ENCODE results near the gene MAG. TPM values are rescaled to one million over a fixed set of nuclear protein-coding genes. Genes with fewer than 3 reads are reported as not detected.

The MAG gene
- total RNA-seq, 2 donors from 2014 or later = 1.6 TPM; not detected in 1

- no peaks in the 10 kb centered on the region for H3K9me3 ChIP-seq
- H3K36me3 ChIP-seq (replicated peaks in 1 of 2; ENCODE audit: insufficient read depth in 1 of 2, low read depth in 2 of 2) = no peaks in the 10 kb centered on the region
- 74 to 80% methylated on average over 4 of the region's 4 CpGs for WGBS, 2 donors
- H3K4me3 ChIP-seq = no peak overlapping the region
- no peaks in the 10 kb centered on the region for H3K27me3 ChIP-seq
- ATAC-seq (no peak), DNase-seq (no peak)
- TF ChIP-seq, protein P1, sequence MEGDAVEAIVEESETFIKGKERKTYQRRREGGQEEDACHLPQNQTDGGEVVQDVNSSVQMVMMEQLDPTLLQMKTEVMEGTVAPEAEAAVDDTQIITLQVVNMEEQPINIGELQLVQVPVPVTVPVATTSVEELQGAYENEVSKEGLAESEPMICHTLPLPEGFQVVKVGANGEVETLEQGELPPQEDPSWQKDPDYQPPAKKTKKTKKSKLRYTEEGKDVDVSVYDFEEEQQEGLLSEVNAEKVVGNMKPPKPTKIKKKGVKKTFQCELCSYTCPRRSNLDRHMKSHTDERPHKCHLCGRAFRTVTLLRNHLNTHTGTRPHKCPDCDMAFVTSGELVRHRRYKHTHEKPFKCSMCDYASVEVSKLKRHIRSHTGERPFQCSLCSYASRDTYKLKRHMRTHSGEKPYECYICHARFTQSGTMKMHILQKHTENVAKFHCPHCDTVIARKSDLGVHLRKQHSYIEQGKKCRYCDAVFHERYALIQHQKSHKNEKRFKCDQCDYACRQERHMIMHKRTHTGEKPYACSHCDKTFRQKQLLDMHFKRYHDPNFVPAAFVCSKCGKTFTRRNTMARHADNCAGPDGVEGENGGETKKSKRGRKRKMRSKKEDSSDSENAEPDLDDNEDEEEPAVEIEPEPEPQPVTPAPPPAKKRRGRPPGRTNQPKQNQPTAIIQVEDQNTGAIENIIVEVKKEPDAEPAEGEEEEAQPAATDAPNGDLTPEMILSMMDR (IDR thresholded peaks at IDR 0.05) = no peak
- no peak for TF ChIP-seq POLR2A (IDR thresholded peaks at IDR 0.05)
- intact Hi-C loops (cut with DNase I) = no loop called here
- no peak overlapping the region for H3K27ac ChIP-seq
- no peaks in the 10 kb centered on the region for H3K4me1 ChIP-seq
Observed at GRCh38 chr19:35327642-35328041, 35.7 kb downstream of the MAG start.

DNA sequence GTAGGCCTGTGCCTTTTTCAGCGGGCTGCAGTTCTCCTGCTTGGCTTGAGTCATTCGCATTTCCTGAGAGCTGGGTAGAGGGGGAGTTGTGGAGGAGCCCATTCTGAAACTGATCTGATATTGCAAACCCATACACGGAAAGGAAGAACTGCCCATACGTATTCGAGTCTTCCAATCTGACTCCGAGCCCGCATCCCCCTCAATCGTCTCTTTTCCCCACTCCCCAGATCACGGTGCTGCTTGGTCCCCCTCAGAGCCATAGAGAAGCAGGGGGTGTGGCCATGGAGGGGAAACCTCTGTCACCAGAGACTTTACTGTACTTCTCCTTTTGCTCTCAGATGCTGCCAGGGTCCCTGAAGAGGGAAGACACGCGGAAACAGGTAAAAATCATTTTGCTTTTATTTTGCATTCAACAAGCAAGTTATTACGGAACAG lies 36.9 kb downstream of the MAG start, which contains the start of gene CD22:
CD22 (plus strand) TSS at position 337 of the 435 bp plus-strand sequence. CDS start 2,854 bp downstream, outside the sequence.
- DNase-seq (no peak), ATAC-seq (no peak)
- Histone ChIP-seq H3K9me3 (no peaks in the 10 kb centered on the region), H3K4me1 (no peaks in the 10 kb centered on the region), H3K27me3 (no peaks in the 10 kb centered on the region), H3K36me3 (replicated peaks in 1 of 2; ENCODE audit: insufficient read depth in 1 of 2, low read depth in 2 of 2) (no peaks in the 10 kb centered on the region), H3K4me3 (no peak within 1 kb of the TSS), H3K27ac (no peak within 1 kb of the TSS)
- intact Hi-C loops (cut with DNase I) = no loop called here
- TF ChIP-seq, protein P1 (IDR thresholded peaks at IDR 0.05) = no peak
- WGBS, 2 donors = 67 to 79% methylated on average over 12 of the region's 12 CpGs

DNA sequence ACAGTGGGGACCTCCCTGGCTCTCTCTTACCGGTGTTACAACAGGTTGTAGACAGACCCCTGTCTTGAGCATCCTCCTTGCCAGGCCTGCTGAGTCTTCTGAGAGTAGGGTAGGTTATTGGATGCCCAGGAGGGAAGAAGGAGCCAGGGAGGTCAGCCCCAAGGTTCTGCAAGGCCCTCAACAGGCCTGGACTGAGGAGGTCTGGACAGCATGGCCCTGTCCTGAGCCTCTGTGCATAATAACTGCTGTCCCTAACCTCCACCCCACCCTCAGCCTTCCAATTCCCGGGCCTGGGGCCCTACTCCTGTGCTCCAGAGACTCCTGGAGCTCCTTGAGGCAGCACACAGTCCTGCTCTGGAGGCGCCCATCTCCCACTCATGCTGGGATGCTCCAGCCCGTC lies 37.4 kb downstream of the MAG start:
- Histone ChIP-seq H3K36me3 (replicated peaks in 1 of 2; ENCODE audit: insufficient read depth in 1 of 2, low read depth in 2 of 2) (no peaks in the 10 kb centered on the region), H3K4me3 (no peak overlapping the region), H3K9me3 (no peaks in the 10 kb centered on the region), H3K4me1 (no peaks in the 10 kb centered on the region), H3K27me3 (no peaks in the 10 kb centered on the region), H3K27ac (no peak overlapping the region)
- WGBS, 2 donors = 50 to 66% methylated on average over 1 to 4 of the region's 4 CpGs
- no peak for TF ChIP-seq POLR2A (IDR thresholded peaks at IDR 0.05)
- TF ChIP-seq, protein P1 (IDR thresholded peaks at IDR 0.05) = no peak
- intact Hi-C loops (cut with DNase I) = no loop called here
- DNase-seq = no peak
- ATAC-seq = no peak

DNA sequence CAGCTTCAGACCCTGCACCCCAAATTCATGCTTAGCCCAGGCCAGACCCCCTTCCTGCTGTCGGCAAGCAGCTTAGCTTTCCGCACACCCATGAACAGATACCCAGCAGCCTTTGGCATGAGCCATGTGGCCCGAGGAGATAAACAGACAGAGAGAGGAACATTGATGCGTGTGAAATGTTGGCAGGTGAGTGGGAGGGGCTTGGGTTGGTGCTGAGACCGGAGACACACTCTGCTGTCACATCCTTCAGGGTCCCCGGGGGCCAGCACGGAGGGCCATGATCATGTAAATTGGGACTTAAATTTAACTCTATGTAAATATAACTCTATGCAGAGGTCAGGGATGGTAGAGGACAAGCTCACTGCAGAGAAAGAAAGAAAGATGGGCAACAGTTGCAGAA lies 38.5 kb downstream of the MAG start:
- DNase-seq (no peak), ATAC-seq (no peak)
- intact Hi-C loops (cut with DNase I) = no loop called here
- Histone ChIP-seq H3K27ac (no peak overlapping the region), H3K9me3 (no peaks in the 10 kb centered on the region), H3K4me1 (no peaks in the 10 kb centered on the region), H3K4me3 (no peak overlapping the region), H3K36me3 (replicated peaks in 1 of 2; ENCODE audit: insufficient read depth in 1 of 2, low read depth in 2 of 2) (no peaks in the 10 kb centered on the region), H3K27me3 (no peaks in the 10 kb centered on the region)
- 51 to 68% methylated on average over 7 of the region's 7 CpGs for WGBS, 2 donors
- TF ChIP-seq, protein P1 (IDR thresholded peaks at IDR 0.05) = no peak
- no peak for TF ChIP-seq POLR2A (IDR thresholded peaks at IDR 0.05)

DNA sequence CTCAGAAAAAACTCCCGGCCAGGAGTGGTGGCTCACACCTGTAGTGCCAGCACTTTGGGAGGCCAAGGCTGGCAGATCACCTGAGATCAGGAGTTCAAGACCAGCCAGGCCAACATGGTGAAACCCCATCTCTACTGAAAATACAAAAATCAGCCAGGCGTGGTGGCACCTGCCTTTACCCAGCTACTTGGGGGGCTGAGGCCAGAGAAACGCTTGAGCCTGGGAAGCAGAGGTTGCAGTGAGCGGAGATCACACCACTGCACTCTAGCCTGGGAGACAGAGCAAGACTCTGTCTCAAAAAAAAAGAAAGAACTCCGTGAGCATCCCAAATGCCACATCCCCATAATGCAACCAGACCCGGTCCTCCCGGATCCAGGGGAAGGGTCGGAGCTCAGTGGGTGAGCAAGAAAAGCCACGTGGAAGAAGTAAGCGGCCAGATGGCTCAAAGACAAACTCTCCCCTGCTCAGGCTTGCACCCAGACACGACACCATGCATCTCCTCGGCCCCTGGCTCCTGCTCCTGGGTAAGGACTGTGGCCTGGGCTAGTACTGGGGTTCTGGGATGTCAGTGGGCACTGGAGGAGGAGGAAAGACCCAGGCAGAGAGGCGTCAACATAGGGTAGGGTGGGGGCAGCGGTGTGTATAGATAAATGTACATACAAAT lies 39.7 kb downstream of the MAG start:
- 71 to 79% methylated on average over 14 of the region's 14 CpGs for WGBS, 2 donors
- DNase-seq = no peak
- Histone ChIP-seq H3K4me3 (no peak overlapping the region), H3K27ac (no peak overlapping the region), H3K4me1 (no peaks in the 10 kb centered on the region), H3K36me3 (replicated peaks in 1 of 2; ENCODE audit: insufficient read depth in 1 of 2, low read depth in 2 of 2) (no peaks in the 10 kb centered on the region), H3K9me3 (no peaks in the 10 kb centered on the region), H3K27me3 (no peaks in the 10 kb centered on the region)
- intact Hi-C loops (cut with DNase I) = no loop called here
- no peak for ATAC-seq
- TF ChIP-seq POLR2A (IDR thresholded peaks at IDR 0.05) = no peak
- TF ChIP-seq, protein P1 (IDR thresholded peaks at IDR 0.05) = no peak

All from body of pancreas (tissue), 4 donors.